ENCODE measurements around the gene MYO5B.

MYO5B gene

GRCh38 chr18:49875155-49875554 lies 319.8 kb downstream of the MYO5B start:
- no peak for DNase-seq

GRCh38 chr18:49874238-49874637 lies 320.7 kb downstream of the MYO5B start:
- no peak for DNase-seq

GRCh38 chr18:49869354-49869753 lies 325.6 kb downstream of the MYO5B start:
- no peak for DNase-seq

- DNase-seq: no peak
Measured at GRCh38 chr18:49866680-49867079, 328.3 kb downstream of the MYO5B start.

GRCh38 chr18:49865401-49865800 lies 329.5 kb downstream of the MYO5B start:
- no peak for DNase-seq

- DNase-seq: no peak
Measured at GRCh38 chr18:49863769-49864621, 331.0 kb downstream of the MYO5B start.

GRCh38 chr18:49862656-49863385 lies 332.1 kb downstream of the MYO5B start:
- no peak for DNase-seq

- DNase-seq: no peak
Measured at GRCh38 chr18:49861659-49862058, 333.3 kb downstream of the MYO5B start.

GRCh38 chr18:49859725-49860124 lies 335.2 kb downstream of the MYO5B start:
- no peak for DNase-seq

GRCh38 chr18:49859021-49859359 lies 336.0 kb downstream of the MYO5B start:
- no peak for DNase-seq

GRCh38 chr18:49858309-49859020 lies 336.5 kb downstream of the MYO5B start:
- DNase-seq: peak; percentile 19 to 51

- no peak for DNase-seq
Measured at GRCh38 chr18:49857708-49858107, 337.2 kb downstream of the MYO5B start.

GRCh38 chr18:49856496-49856895 lies 338.5 kb downstream of the MYO5B start:
- DNase-seq: no peak

- DNase-seq: no peak
Measured at GRCh38 chr18:49855711-49856415, 339.1 kb downstream of the MYO5B start.

GRCh38 chr18:49854681-49855080 lies 340.3 kb downstream of the MYO5B start:
- DNase-seq: no peak

GRCh38 chr18:49853436-49853835 lies 341.5 kb downstream of the MYO5B start:
- no peak for DNase-seq

GRCh38 chr18:49853011-49853410 lies 341.9 kb downstream of the MYO5B start:
- DNase-seq: no peak

- no peak for DNase-seq
Measured at GRCh38 chr18:49851624-49852023, 343.3 kb downstream of the MYO5B start.

GRCh38 chr18:49850636-49851035 lies 344.3 kb downstream of the MYO5B start:
- DNase-seq: no peak

GRCh38 chr18:49849331-49850217 lies 345.4 kb downstream of the MYO5B start:
- no peak for DNase-seq

- no peak for DNase-seq
Measured at GRCh38 chr18:49848115-49848514, 346.8 kb downstream of the MYO5B start.

- no peak for DNase-seq
Measured at GRCh38 chr18:49847524-49847923, 347.4 kb downstream of the MYO5B start.
